Measurements from ENCODE around the gene BID. TPM values are rescaled to one million over a fixed set of nuclear protein-coding genes. Genes with fewer than 3 reads are reported as not detected.

Gene BID
- total RNA-seq, 1 experiment from 2014 or later, result 32.5 TPM

GRCh38 chr22:17777717-17778044 lies 3.4 kb upstream of the BID start:
- no peak overlapping the region for H3K4me3 Mint-ChIP-seq
- peaks cover 5% of the 10 kb centered on the region; the same call in 1 of the 2 replicates for H3K27me3 Mint-ChIP-seq (ENCODE audit: low read depth)
- H3K9me3 Mint-ChIP-seq, result no peaks in the 10 kb centered on the region
- H3K36me3 Mint-ChIP-seq, result no peaks in the 10 kb centered on the region
- ChIA-PET CTCF (interaction anchor here (3.6 to 5.3 kb wide), 2 partner anchors 11 to 35 kb away, joined by 22 to 51 read pairs; no protein-coding TSS in a partner anchor), POLR2A (no interaction called here)
- peaks cover 33% of the 10 kb centered on the region for H3K4me1 Mint-ChIP-seq
- ATAC-seq, result no peak
- no peak for DNase-seq (ENCODE audit: low spot score)
- no peak overlapping the region for H3K27ac Mint-ChIP-seq
- TF ChIP-seq CREM (CRISPR knock-in tag; IDR thresholded peaks at IDR 0.05) (no peak), ZNF232 (CRISPR knock-in tag; IDR thresholded peaks at IDR 0.05) (no peak), ZNF138 (CRISPR knock-in tag; conservative IDR thresholded peaks at IDR 0.05) (no peak), HMGA2 (CRISPR knock-in tag; IDR thresholded peaks at IDR 0.05) (no peak), SMAD3 (CRISPR knock-in tag; IDR thresholded peaks at IDR 0.05; ENCODE audit: borderline replicate concordance) (no peak), ARID4B (CRISPR knock-in tag; IDR thresholded peaks at IDR 0.05; ENCODE audit: borderline replicate concordance) (no peak), ZNF263 (CRISPR knock-in tag; IDR thresholded peaks at IDR 0.05; ENCODE audit: low read depth) (no peak)

- POLR2A ChIA-PET, result no interaction called here
- CTCF ChIA-PET, result interaction anchor here (1.4 to 5.3 kb wide), 3 partner anchors 8 to 35 kb away, joined by 4 to 51 read pairs (median 22); no protein-coding TSS in a partner anchor
- H3K9me3 Mint-ChIP-seq, result no peaks in the 10 kb centered on the region
- peaks cover 36% of the 10 kb centered on the region for H3K4me1 Mint-ChIP-seq
- ATAC-seq (no peak), DNase-seq (ENCODE audit: low spot score) (no peak)
- H3K27ac Mint-ChIP-seq, result peak overlapping the region; percentile 72; the same call in 1 of the 2 replicates
- H3K36me3 Mint-ChIP-seq, result no peaks in the 10 kb centered on the region
- H3K27me3 Mint-ChIP-seq (ENCODE audit: low read depth), result peaks cover 5% of the 10 kb centered on the region; the same call in 1 of the 2 replicates
- no peak for TF ChIP-seq MYBL2 (CRISPR knock-in tag; IDR thresholded peaks at IDR 0.05)
- peak; percentile 17; the same call in 1 of the 2 replicates for TF ChIP-seq GABPB1 (CRISPR knock-in tag; IDR thresholded peaks at IDR 0.05)
- no peak overlapping the region for H3K4me3 Mint-ChIP-seq
Measured at GRCh38 chr22:17777005-17777716, 2.9 kb upstream of the BID start.

- no peak for DNase-seq (ENCODE audit: low spot score)
- Mint-ChIP-seq H3K4me1 (peaks cover 36% of the 10 kb centered on the region), H3K27me3 (ENCODE audit: low read depth) (peaks cover 5% of the 10 kb centered on the region; the same call in 1 of the 2 replicates), H3K27ac (no peak overlapping the region), H3K36me3 (no peaks in the 10 kb centered on the region), H3K9me3 (no peaks in the 10 kb centered on the region), H3K4me3 (no peak overlapping the region; the same call in 1 of the 2 replicates)
- ChIA-PET CTCF (interaction anchor here (1.4 kb wide), 1 partner anchor 9 kb away, joined by 4 read pairs; no protein-coding TSS in a partner anchor), POLR2A (no interaction called here)
- ATAC-seq, result no peak
- TF ChIP-seq FOXJ3 (CRISPR knock-in tag; IDR thresholded peaks at IDR 0.05; ENCODE audit: borderline replicate concordance) (no peak), ZSCAN18 (CRISPR knock-in tag; IDR thresholded peaks at IDR 0.05) (no peak), NR3C1 (CRISPR knock-in tag; conservative IDR thresholded peaks at IDR 0.05; ENCODE audit: low read depth) (no peak), MLX (CRISPR knock-in tag; IDR thresholded peaks at IDR 0.05) (no peak), IRF2 (CRISPR knock-in tag; IDR thresholded peaks at IDR 0.05; ENCODE audit: borderline replicate concordance, low read depth) (no peak), JAZF1 (CRISPR knock-in tag; IDR thresholded peaks at IDR 0.05) (no peak), KAT7 (CRISPR knock-in tag; IDR thresholded peaks at IDR 0.05; ENCODE audit: borderline replicate concordance) (no peak), E2F4 (CRISPR knock-in tag; IDR thresholded peaks at IDR 0.05; ENCODE audit: borderline replicate concordance, low read depth) (no peak), ZNF396 (CRISPR knock-in tag; IDR thresholded peaks at IDR 0.05; ENCODE audit: borderline replicate concordance) (no peak), NR2C2 (CRISPR knock-in tag; IDR thresholded peaks at IDR 0.05) (no peak), HMGA2 (CRISPR knock-in tag; IDR thresholded peaks at IDR 0.05) (no peak), ZNF263 (CRISPR knock-in tag; IDR thresholded peaks at IDR 0.05; ENCODE audit: low read depth) (no peak)
Measured at GRCh38 chr22:17775781-17776465, 1.7 kb upstream of the BID start.

Measured in WTC11 (cell line).